Thyroid gland (tissue), 4 donors: ENCODE measurements around the gene ATXN7L1.

ENCODE experiments used
- POLR2A ChIP-seq, 2 donors: fragments of 450-650 bp; IDR thresholded peaks; one replicate each; pipeline ENCODE4 v1.6.1; 2017; ENCODE audit warnings: antibody characterized with exemption in 2 of 2, mild to moderate bottlenecking in 2 of 2, moderate library complexity in 1 of 2
- TF ChIP-seq, protein P1 (sequence below), 6 experiments: fragments of 200-600 bp in 3 of 6; fragments of 450-650 bp in 3 of 6; sonication (generic) in 3 of 6; IDR thresholded peaks; one replicate each; pipeline ENCODE4 v1.5.1; 2016 to 2019; ENCODE audit warnings: antibody characterized with exemption in 6 of 6, mild to moderate bottlenecking in 2 of 6, inconsistent platforms in 1 of 6, moderate library complexity in 1 of 6

DNA sequence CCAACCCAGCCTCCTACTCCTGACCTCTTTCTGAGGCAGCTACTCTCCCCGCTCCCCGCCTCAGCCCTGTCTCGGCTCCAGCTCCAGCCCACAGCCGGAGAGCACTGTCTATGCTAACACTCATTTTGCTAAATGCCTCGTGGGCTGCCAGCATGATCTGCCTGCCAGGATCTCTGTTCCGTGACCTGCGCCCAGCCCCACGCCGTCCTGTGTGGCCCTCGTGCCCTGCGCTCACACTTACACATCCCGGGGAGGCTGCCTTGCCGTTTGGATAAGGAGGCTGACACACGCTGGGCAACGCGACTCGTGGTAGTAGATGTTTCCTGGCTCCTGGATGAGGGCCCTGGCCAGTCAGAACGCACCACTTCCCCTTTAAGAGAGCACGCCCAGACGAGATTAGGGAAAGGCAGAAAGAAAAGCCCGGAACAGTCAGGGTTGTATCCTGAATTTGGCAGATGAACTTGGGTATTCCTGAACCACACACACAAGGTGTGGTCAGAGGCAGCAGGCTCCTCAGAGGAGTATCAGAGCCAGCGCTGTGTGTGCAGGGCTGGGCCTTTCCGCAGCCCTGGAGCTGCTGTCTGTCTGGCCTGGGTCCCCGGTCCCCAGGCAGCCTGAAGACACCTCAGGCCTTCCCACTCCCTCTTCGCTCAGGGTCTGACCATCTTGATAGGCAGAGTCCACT lies 197.4 kb downstream of the ATXN7L1 start:
- TF ChIP-seq, protein P1, sequence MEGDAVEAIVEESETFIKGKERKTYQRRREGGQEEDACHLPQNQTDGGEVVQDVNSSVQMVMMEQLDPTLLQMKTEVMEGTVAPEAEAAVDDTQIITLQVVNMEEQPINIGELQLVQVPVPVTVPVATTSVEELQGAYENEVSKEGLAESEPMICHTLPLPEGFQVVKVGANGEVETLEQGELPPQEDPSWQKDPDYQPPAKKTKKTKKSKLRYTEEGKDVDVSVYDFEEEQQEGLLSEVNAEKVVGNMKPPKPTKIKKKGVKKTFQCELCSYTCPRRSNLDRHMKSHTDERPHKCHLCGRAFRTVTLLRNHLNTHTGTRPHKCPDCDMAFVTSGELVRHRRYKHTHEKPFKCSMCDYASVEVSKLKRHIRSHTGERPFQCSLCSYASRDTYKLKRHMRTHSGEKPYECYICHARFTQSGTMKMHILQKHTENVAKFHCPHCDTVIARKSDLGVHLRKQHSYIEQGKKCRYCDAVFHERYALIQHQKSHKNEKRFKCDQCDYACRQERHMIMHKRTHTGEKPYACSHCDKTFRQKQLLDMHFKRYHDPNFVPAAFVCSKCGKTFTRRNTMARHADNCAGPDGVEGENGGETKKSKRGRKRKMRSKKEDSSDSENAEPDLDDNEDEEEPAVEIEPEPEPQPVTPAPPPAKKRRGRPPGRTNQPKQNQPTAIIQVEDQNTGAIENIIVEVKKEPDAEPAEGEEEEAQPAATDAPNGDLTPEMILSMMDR (IDR thresholded peaks at IDR 0.05) = no peak
- TF ChIP-seq POLR2A (IDR thresholded peaks at IDR 0.05) = peak in 1 of 2 donors; percentile 60
